LHCN-M2 (cell line): ENCODE data around the gene WRAP53. TPM values are rescaled to one million over a fixed set of nuclear protein-coding genes. Genes with fewer than 3 reads are reported as not detected.

ENCODE experiments used
- DNase-seq: peaks from one replicate; pipeline ENCODE4 v3.0.0-alpha.2; 2012; ENCODE audit warnings: low read depth
- total RNA-seq: library from RNA; depleted of rRNA; stranded (reverse); fragments of >200 nt; gene quantifications from 2 replicates; pipeline ENCODE4 v1.2.3, GENCODE V29; 2014

WRAP53 gene
- total RNA-seq, 1 experiment from 2014 or later: 20.0 TPM

GRCh38 chr17:7677388-7678067, 10.7 kb upstream of the WRAP53 start:
- DNase-seq: no peak

GRCh38 chr17:7684851-7685532, 3.3 kb upstream of the WRAP53 start:
- no peak for DNase-seq

- peak; percentile 92 for DNase-seq
Observed at GRCh38 chr17:7685533-7686221, 2.6 kb upstream of the WRAP53 start.

GRCh38 chr17:7686222-7687071, 1.8 kb upstream of the WRAP53 start:
- peak; percentile 84 for DNase-seq

- DNase-seq: peak; percentile 91
Observed at GRCh38 chr17:7687072-7687907, 987 bp upstream of the WRAP53 start, which contains the start of gene TP53. TP53 (minus strand) TSS chr17:7687490; CDS start chr17:7676594, 10,896 bp downstream.

GRCh38 chr17:7688808-7689316, 585 bp downstream of the WRAP53 start:
- DNase-seq: no peak

- no peak for DNase-seq
Observed at GRCh38 chr17:7695586-7695985, 7.3 kb downstream of the WRAP53 start.

GRCh38 chr17:7697828-7698588, 9.7 kb downstream of the WRAP53 start:
- no peak for DNase-seq

GRCh38 chr17:7700510-7700909, 12.2 kb downstream of the WRAP53 start:
- DNase-seq: no peak

GRCh38 chr17:7701681-7702080, 13.4 kb downstream of the WRAP53 start:
- DNase-seq: no peak

GRCh38 chr17:7702776-7703175, 14.5 kb downstream of the WRAP53 start:
- DNase-seq: no peak

GRCh38 chr17:7703584-7704479, 15.6 kb downstream of the WRAP53 start:
- no peak for DNase-seq

- DNase-seq: no peak
Observed at GRCh38 chr17:7704601-7705268, 16.5 kb downstream of the WRAP53 start, which contains the start of gene EFNB3. EFNB3 (plus strand) TSS chr17:7705202; CDS start chr17:7705599, 397 bp downstream.

GRCh38 chr17:7705269-7706255, 17.3 kb downstream of the WRAP53 start:
- no peak for DNase-seq

- no peak for DNase-seq
Observed at GRCh38 chr17:7706631-7707354, 18.5 kb downstream of the WRAP53 start.

- DNase-seq: no peak
Observed at GRCh38 chr17:7707446-7707845, 19.2 kb downstream of the WRAP53 start.
